ENCODE results near the gene CHST3. TPM values are rescaled to one million over a fixed set of nuclear protein-coding genes. Genes with fewer than 3 reads are reported as not detected.

Gene CHST3
- total RNA-seq, 6 donors from 2014 or later, result 5.4 to 15.0 (median 8.4) TPM

GRCh38 chr10:71978988-71979691, 14.9 kb downstream of the CHST3 start:
- Histone ChIP-seq H3K27me3 (no peaks in the 10 kb centered on the region), H3K4me3 (no peak overlapping the region), H3K36me3 (no peaks in the 10 kb centered on the region), H3K9me3 (no peaks in the 10 kb centered on the region), H3K4me1 (peaks cover 72 to 97% (median 78%) of the 10 kb centered on the region in 4 donors), H3K27ac (peak overlapping the region in 2 of 4 donors; percentile 53 to 76)
- TF ChIP-seq, protein P1, sequence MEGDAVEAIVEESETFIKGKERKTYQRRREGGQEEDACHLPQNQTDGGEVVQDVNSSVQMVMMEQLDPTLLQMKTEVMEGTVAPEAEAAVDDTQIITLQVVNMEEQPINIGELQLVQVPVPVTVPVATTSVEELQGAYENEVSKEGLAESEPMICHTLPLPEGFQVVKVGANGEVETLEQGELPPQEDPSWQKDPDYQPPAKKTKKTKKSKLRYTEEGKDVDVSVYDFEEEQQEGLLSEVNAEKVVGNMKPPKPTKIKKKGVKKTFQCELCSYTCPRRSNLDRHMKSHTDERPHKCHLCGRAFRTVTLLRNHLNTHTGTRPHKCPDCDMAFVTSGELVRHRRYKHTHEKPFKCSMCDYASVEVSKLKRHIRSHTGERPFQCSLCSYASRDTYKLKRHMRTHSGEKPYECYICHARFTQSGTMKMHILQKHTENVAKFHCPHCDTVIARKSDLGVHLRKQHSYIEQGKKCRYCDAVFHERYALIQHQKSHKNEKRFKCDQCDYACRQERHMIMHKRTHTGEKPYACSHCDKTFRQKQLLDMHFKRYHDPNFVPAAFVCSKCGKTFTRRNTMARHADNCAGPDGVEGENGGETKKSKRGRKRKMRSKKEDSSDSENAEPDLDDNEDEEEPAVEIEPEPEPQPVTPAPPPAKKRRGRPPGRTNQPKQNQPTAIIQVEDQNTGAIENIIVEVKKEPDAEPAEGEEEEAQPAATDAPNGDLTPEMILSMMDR (IDR thresholded peaks at IDR 0.05), result no peak
- no peak for TF ChIP-seq EP300 (IDR thresholded peaks at IDR 0.05)
- TF ChIP-seq POLR2AphosphoS5 (IDR thresholded peaks at IDR 0.05), result no peak
- no peak for TF ChIP-seq POLR2A (IDR thresholded peaks at IDR 0.05)
- peak in 1 of 2 donors; percentile 45 for DNase-seq
- 79 to 86% methylated on average over 15 of the region's 15 CpGs for WGBS, 2 donors
- no peak for ATAC-seq (ENCODE audit: low FRiP score in 2 of 2)

DNA sequence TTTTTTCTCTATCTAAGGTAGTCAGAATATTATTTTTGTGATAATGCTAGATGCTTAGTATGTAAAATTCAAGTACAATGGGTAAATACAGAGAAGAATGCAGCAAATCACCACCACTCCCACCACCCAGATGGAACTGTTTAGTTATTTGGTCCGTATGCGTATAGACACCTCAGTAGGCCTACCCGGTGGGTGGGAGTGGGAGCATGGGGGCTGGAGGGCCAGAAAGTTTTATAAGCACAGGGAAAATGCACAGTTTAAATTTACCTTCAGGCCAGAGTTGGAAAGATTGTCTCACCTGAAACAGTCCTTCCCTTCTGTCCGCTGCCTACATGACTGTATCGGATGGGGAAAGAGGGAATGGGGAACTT, 15.5 kb downstream of the CHST3 start:
- Histone ChIP-seq H3K4me3 (no peak overlapping the region), H3K4me1 (peaks cover 71 to 97% (median 78%) of the 10 kb centered on the region in 4 donors), H3K9me3 (no peaks in the 10 kb centered on the region), H3K36me3 (no peaks in the 10 kb centered on the region), H3K27me3 (no peaks in the 10 kb centered on the region), H3K27ac (peak overlapping the region in 3 of 4 donors; percentile 13 to 83 (median 76))
- DNase-seq, result no peak
- WGBS, 2 donors, result 88 to 95% methylated on average over 5 of the region's 5 CpGs
- ATAC-seq (ENCODE audit: low FRiP score in 2 of 2), result no peak
- no peak for TF ChIP-seq POLR2AphosphoS5 (IDR thresholded peaks at IDR 0.05)
- TF ChIP-seq, protein P1 (IDR thresholded peaks at IDR 0.05), result no peak
- TF ChIP-seq EP300 (IDR thresholded peaks at IDR 0.05), result no peak
- no peak for TF ChIP-seq POLR2A (IDR thresholded peaks at IDR 0.05)

DNA sequence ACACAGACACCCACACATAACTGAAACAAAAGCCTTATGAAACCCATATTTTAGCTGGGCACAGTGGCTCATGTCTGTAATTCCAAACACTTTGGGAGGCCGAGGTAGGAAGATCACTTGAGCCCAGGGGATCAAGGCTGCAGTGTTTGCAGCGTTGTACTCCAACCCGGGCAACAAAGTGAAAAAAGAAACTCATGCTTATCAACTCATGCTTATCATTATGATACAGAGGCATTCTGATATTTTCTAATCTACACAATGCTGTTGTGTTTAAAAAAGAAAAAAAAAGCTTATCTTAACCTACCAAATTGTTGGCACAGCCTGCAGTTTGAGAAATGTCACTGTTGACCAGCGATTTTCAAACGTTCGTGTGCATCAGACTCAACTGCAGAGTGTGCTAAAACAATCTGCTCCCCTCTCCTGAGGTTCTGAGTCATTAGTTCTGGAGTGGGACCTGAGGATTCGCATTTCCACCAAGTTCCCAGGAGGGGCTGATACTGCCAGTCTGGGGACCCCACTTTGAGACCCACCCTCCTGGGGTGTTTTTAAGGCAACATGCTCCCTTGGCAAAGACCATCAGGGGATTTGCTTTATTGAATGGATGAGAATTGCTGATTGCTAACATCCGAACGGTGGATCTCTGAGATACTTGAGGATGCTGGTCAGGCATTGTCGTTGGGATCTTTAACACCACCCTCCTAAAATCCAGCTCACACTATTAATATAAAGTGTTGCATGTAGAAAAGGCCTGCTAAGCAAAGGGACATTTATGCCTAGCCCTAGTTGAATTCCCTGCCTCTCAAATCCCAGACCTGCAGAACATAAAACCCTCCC, 16.2 kb downstream of the CHST3 start:
- no peaks in the 10 kb centered on the region for H3K36me3 ChIP-seq
- no peak overlapping the region for H3K4me3 ChIP-seq
- no peaks in the 10 kb centered on the region for H3K9me3 ChIP-seq
- H3K4me1 ChIP-seq, result peaks cover 72 to 97% (median 78%) of the 10 kb centered on the region in 4 donors
- peak overlapping the region; percentile 26 to 83 (median 64) for H3K27ac ChIP-seq
- TF ChIP-seq POLR2AphosphoS5 (IDR thresholded peaks at IDR 0.05), result peak in 1 of 2 donors; percentile 31
- no peak for TF ChIP-seq EP300 (IDR thresholded peaks at IDR 0.05)
- WGBS, 2 donors, result 60 to 64% methylated on average over 10 of the region's 10 CpGs
- ATAC-seq (ENCODE audit: low FRiP score in 2 of 2), result no peak
- no peaks in the 10 kb centered on the region for H3K27me3 ChIP-seq
- DNase-seq, result no peak

DNA sequence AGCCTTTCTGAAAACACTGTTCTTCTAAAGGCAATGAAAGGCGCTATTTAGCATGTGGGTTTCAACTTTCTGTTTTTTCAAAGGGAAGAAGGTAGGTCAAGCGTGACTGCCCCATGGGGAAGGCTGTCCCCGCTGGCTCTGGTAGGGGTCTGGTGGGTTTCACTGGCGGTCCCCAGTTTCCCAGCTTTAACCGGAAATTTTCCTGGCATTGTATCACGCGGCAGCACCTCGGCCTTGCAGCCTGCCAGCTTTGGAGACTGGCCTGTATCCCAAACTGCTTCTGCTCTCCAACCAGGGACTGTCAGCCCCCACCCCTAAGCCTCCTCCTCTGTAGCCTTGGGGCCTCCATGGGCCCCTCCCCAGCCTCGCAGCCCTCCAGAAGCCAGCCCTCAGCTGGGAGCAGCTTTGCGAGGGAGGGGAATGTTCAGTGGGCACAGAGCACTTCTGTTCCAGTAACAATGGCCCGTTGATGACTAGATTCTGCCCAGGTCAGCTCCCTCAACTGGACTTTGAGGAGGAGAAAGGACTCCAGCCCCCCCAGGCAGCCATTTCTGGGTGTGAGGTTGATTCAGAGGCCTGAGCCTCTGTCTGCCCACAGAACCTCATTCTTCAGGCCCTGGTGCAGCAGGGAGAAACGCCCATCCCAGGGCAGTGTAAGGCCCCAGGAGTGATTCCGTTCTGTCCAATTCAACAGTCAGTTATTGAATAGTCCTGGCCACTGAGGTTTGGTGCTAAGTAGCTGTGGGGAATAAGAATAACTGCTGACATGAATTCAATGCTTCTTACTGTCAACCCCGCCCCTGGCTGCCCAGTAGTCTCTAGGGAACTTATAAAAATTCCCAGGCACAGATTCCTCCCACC, 17.1 kb downstream of the CHST3 start:
- Histone ChIP-seq H3K27me3 (no peaks in the 10 kb centered on the region), H3K4me1 (peaks cover 69 to 97% (median 76%) of the 10 kb centered on the region in 4 donors), H3K4me3 (no peak overlapping the region), H3K9me3 (no peaks in the 10 kb centered on the region), H3K36me3 (no peaks in the 10 kb centered on the region), H3K27ac (peak overlapping the region; percentile 26 to 83 (median 64))
- TF ChIP-seq POLR2AphosphoS5 (IDR thresholded peaks at IDR 0.05) (no peak), EP300 (IDR thresholded peaks at IDR 0.05) (no peak), POLR2A (IDR thresholded peaks at IDR 0.05) (no peak)
- TF ChIP-seq, protein P1 (IDR thresholded peaks at IDR 0.05), result no peak
- ATAC-seq (ENCODE audit: low FRiP score in 2 of 2), result peak in 1 of 2 donors; percentile 16
- WGBS, 2 donors, result 54 to 59% methylated on average over 11 to 14 of the region's 14 CpGs
- DNase-seq, result peak in 1 of 2 donors; percentile 39
